SK-N-SH (cell line): Measurements from ENCODE around the gene PBLD.

Experiments
- EP300 ChIP-seq, 2 experiments: IDR thresholded peaks; 2 replicates each; pipeline versions ENCODE4 v1.4.0 to v1.6.1; 2012; ENCODE audit warnings: borderline replicate concordance in 1 of 2, low read depth in 1 of 2, low read length in 1 of 2
- SMC3 ChIP-seq: IDR thresholded peaks from 2 replicates; pipeline ENCODE4 v1.6.1; 2012; ENCODE audit warnings: low read depth, low read length, improper control_type of control experiment
- USF1 ChIP-seq: IDR thresholded peaks from 2 replicates; pipeline ENCODE4 v1.4.0; 2012; ENCODE audit warnings: low read depth, borderline replicate concordance
- TF ChIP-seq, protein P1 (sequence below): fragments of 200-600 bp; sonication (generic); IDR thresholded peaks from 2 replicates; pipeline ENCODE4 v1.6.1; 2017; ENCODE audit warnings: antibody characterized with exemption, mild to moderate bottlenecking, moderate library complexity

- TF ChIP-seq EP300 (IDR thresholded peaks at IDR 0.05; ENCODE audit: borderline replicate concordance in 1 of 2, low read depth in 1 of 2, low read length in 1 of 2) (no peak), SMC3 (no peak), USF1 (no peak)
- TF ChIP-seq, protein P1, sequence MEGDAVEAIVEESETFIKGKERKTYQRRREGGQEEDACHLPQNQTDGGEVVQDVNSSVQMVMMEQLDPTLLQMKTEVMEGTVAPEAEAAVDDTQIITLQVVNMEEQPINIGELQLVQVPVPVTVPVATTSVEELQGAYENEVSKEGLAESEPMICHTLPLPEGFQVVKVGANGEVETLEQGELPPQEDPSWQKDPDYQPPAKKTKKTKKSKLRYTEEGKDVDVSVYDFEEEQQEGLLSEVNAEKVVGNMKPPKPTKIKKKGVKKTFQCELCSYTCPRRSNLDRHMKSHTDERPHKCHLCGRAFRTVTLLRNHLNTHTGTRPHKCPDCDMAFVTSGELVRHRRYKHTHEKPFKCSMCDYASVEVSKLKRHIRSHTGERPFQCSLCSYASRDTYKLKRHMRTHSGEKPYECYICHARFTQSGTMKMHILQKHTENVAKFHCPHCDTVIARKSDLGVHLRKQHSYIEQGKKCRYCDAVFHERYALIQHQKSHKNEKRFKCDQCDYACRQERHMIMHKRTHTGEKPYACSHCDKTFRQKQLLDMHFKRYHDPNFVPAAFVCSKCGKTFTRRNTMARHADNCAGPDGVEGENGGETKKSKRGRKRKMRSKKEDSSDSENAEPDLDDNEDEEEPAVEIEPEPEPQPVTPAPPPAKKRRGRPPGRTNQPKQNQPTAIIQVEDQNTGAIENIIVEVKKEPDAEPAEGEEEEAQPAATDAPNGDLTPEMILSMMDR = no peak
Observed at GRCh38 chr10:68315582-68315981, 17.1 kb downstream of the PBLD start.
